Renal cortical epithelial cell (primary cell): ENCODE results near the gene TALDO1. TPM values are rescaled to one million over a fixed set of nuclear protein-coding genes. Genes with fewer than 3 reads are reported as not detected.

Experiments
- total RNA-seq: library from RNA; depleted of rRNA; stranded (reverse); fragments of >200 nt; gene quantifications from 2 replicates; pipeline ENCODE4 v1.2.3, GENCODE V29; 2014

The TALDO1 gene
- total RNA-seq, 1 donor from 2014 or later, result 188 TPM

Other genes with a start within 250 kb of the TALDO1 start
- gene RNH1, start 240.2 kb upstream of the TALDO1 start, total RNA-seq, result 227 and 230 TPM in 2 replicates
- 40.5 and 51.2 TPM in 2 replicates for gene HRAS, start 211.9 kb upstream of the TALDO1 start, total RNA-seq
- 0.17 and 2.0 TPM in 2 replicates for gene LRRC56, start 209.9 kb upstream of the TALDO1 start, total RNA-seq
- 0.69 and 1.7 TPM in 2 replicates for gene LMNTD2, start 186.7 kb upstream of the TALDO1 start, total RNA-seq
- 65.7 and 110 TPM in 2 replicates for gene RASSF7, start 186.5 kb upstream of the TALDO1 start, total RNA-seq
- 27.4 and 40.9 TPM in 2 replicates for gene PHRF1, start 171.0 kb upstream of the TALDO1 start, total RNA-seq
- 17.1 and 23.3 TPM in 2 replicates for gene IRF7, start 131.5 kb upstream of the TALDO1 start, total RNA-seq
- gene CDHR5, start 122.5 kb upstream of the TALDO1 start, total RNA-seq, result 0.15 TPM in 1 of 2 replicates, not detected in the other
- not detected in 2 replicates for gene SCT, start 120.3 kb upstream of the TALDO1 start, total RNA-seq
- 0.10 TPM in 1 of 2 replicates, not detected in the other for gene DRD4, start 110.2 kb upstream of the TALDO1 start, total RNA-seq
- gene DEAF1, start 52.2 kb upstream of the TALDO1 start, total RNA-seq, result 27.6 and 62.7 TPM in 2 replicates
- 3.6 and 7.7 TPM in 2 replicates for gene TMEM80, start 51.6 kb upstream of the TALDO1 start, total RNA-seq
- 235 and 376 TPM in 2 replicates for gene EPS8L2, start 41.2 kb upstream of the TALDO1 start, total RNA-seq
- 16.7 and 38.0 TPM in 2 replicates for gene GATD1, start 30.0 kb downstream of the TALDO1 start, total RNA-seq
- 0.60 TPM in 1 of 2 replicates, not detected in the other for gene CEND1, start 42.6 kb downstream of the TALDO1 start, total RNA-seq
- 16.3 and 22.6 TPM in 2 replicates for gene SLC25A22, start 50.8 kb downstream of the TALDO1 start, total RNA-seq
- gene PIDD1, start 57.8 kb downstream of the TALDO1 start, total RNA-seq, result 3.1 and 6.9 TPM in 2 replicates
- 167 and 180 TPM in 2 replicates for gene RPLP2, start 62.5 kb downstream of the TALDO1 start, total RNA-seq
- 19.3 and 60.1 TPM in 2 replicates for gene PNPLA2, start 71.5 kb downstream of the TALDO1 start, total RNA-seq
- 3.7 and 6.4 TPM in 2 replicates for gene CRACR2B, start 80.5 kb downstream of the TALDO1 start, total RNA-seq
- 831 and 921 TPM in 2 replicates for gene CD151, start 85.5 kb downstream of the TALDO1 start, total RNA-seq
- gene POLR2L, start 95.1 kb downstream of the TALDO1 start, total RNA-seq, result 38.0 and 64.1 TPM in 2 replicates
- gene TSPAN4, start 95.4 kb downstream of the TALDO1 start, total RNA-seq, result 85.4 and 86.2 TPM in 2 replicates
- gene CHID1, start 163.3 kb downstream of the TALDO1 start, total RNA-seq, result 35.3 and 83.9 TPM in 2 replicates
- 20.1 and 97.3 TPM in 2 replicates for gene AP2A2, start 178.4 kb downstream of the TALDO1 start, total RNA-seq